Bronchial epithelial cell (primary cell): ENCODE results near the gene RPTOR. TPM values are rescaled to one million over a fixed set of nuclear protein-coding genes. Genes with fewer than 3 reads are reported as not detected.
A peak's percentile ranks its signal among the peaks of the same experiment; 100 is the strongest.

ENCODE experiments used
- DNase-seq: peaks from one replicate; pipeline ENCODE4 v3.0.0-alpha.2; 2010; ENCODE audit warnings: low read depth
- FAIRE-seq: peaks from 2 replicates; lab custom pipeline; 2011; peaks lifted over from hg19 to GRCh38; lab: Jason Lieb, UNC
- H3K27me3 ChIP-seq: 2 replicates; pipeline ENCODE4 v1.5.1; 2011; ENCODE audit warnings: low read length; ENCODE audit not compliant: control insufficient read depth, insufficient read depth
- H3K36me3 ChIP-seq: 2 replicates; pipeline ENCODE4 v1.5.1; 2011; ENCODE audit warnings: low read length; ENCODE audit not compliant: control insufficient read depth, insufficient read depth
- H3K4me3 ChIP-seq: 2 replicates; pipeline ENCODE4 v1.5.1; 2011; ENCODE audit warnings: mild to moderate bottlenecking, low read depth, low read length, control low read depth
- total RNA-seq: library from RNA; depleted of rRNA; stranded (reverse); fragments of >200 nt; gene quantifications from 2 replicates; pipeline ENCODE4 v1.2.1, GENCODE V29; 2014
- TF ChIP-seq, protein P1 (sequence below): IDR thresholded peaks from 2 replicates; pipeline ENCODE4 v1.5.1; 2011; ENCODE audit warnings: mild to moderate bottlenecking, moderate library complexity, low read length, control low read depth, inconsistent platforms; ENCODE audit not compliant: insufficient read depth, severe bottlenecking

The RPTOR gene
- total RNA-seq, 1 donor from 2014 or later, result 14.0 TPM

DNA sequence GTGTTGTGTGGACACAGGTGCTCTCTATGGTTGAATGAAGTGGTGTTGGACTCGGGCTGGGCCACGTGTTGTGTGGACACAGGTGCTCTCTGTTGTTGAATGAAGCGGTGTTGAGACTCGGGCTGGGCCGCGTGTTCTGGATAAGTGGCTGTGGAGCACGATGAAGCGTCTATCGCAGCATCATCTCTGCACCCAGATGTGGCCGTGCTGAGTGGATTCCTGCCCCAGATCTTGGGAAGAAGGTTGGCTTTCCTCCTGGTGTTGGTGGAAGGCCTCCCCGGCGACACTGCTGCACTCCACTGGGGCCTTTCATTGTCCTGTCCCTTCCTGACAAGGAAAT lies 69.1 kb downstream of the RPTOR start:
- DNase-seq (no peak), FAIRE-seq (no peak)
- Histone ChIP-seq H3K36me3 (peaks cover 2% of the 10 kb centered on the region), H3K4me3 (no peak overlapping the region), H3K27me3 (no peaks in the 10 kb centered on the region)
- TF ChIP-seq, protein P1, sequence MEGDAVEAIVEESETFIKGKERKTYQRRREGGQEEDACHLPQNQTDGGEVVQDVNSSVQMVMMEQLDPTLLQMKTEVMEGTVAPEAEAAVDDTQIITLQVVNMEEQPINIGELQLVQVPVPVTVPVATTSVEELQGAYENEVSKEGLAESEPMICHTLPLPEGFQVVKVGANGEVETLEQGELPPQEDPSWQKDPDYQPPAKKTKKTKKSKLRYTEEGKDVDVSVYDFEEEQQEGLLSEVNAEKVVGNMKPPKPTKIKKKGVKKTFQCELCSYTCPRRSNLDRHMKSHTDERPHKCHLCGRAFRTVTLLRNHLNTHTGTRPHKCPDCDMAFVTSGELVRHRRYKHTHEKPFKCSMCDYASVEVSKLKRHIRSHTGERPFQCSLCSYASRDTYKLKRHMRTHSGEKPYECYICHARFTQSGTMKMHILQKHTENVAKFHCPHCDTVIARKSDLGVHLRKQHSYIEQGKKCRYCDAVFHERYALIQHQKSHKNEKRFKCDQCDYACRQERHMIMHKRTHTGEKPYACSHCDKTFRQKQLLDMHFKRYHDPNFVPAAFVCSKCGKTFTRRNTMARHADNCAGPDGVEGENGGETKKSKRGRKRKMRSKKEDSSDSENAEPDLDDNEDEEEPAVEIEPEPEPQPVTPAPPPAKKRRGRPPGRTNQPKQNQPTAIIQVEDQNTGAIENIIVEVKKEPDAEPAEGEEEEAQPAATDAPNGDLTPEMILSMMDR, result no peak

DNA sequence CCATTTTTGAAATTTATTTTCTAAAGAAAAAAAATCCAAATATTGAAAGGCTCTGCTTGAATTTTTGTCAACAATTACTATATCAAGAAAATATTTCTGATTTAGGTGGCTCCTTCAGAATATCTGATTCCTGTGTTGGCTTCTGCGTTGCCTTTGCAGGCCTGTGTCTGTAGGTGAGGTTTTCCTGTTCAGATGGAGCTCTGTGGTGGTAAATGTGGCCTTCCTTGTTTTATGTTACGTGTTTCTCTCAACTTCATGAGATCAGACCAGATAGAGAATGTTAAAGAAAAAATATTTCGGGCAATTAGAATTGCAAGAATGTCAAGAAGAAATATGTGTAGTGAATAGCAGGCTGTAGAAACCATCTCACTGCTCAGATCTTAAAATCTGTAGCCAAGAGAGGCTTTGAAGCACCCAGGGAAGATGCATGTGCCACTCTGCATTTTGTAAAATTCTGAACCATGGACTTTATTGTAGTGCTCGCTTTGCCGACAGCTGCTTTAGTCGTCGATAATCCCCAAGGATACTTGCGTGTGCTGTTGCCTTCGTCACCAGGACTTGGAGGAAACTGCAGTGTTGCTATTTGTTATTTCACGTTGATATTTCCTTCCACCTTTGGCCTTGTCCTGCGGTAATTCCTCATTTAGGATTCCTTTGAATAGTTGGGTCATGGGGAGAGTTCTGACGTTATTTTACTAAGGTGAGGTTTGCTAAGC lies 69.9 kb downstream of the RPTOR start:
- Histone ChIP-seq H3K4me3 (no peak overlapping the region), H3K27me3 (no peaks in the 10 kb centered on the region), H3K36me3 (no peaks in the 10 kb centered on the region)
- TF ChIP-seq, protein P1, result no peak
- no peak for FAIRE-seq
- DNase-seq, result no peak

DNA sequence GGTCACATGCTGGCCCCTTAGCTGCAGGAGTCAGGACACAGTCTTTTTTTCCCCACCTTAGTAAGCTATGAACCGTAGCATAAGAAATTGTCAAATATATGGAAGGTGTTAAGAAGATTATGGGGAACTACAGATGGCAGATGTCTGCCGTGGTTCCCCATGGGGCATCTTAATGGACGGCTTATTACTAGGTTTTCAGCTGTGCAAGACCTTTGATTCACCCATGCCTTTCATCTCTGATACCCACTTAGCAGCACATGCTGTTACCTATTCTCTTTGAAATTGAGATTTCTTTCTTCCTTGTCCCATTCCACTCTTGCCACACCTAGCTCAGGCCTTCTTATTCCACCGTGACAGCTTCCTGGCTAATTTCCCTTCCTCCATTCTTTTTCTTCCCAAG lies 70.7 kb downstream of the RPTOR start:
- DNase-seq, result no peak
- no peak overlapping the region for H3K4me3 ChIP-seq
- no peaks in the 10 kb centered on the region for H3K27me3 ChIP-seq
- TF ChIP-seq, protein P1, result no peak
- no peak for FAIRE-seq
- H3K36me3 ChIP-seq, result no peaks in the 10 kb centered on the region

DNA sequence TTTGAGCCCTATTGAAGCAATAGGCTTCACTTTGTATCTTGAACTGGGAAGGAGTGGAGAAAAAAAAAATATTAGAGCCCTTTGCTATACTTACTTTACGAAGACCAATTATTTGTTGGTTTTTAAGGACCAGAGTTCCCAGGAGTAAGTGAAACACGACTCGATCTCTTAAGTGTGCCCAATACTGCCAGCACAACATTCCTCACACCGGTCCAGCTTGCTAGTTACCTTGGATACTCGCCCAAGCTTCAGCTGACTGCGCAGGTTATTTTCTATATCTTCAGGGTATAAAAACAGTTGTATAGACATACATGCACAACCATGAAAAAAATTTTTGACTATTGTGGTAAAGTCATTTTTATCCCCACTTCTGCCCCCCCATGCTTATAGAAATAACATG lies 72.1 kb downstream of the RPTOR start:
- no peak for FAIRE-seq
- TF ChIP-seq, protein P1, result no peak

DNA sequence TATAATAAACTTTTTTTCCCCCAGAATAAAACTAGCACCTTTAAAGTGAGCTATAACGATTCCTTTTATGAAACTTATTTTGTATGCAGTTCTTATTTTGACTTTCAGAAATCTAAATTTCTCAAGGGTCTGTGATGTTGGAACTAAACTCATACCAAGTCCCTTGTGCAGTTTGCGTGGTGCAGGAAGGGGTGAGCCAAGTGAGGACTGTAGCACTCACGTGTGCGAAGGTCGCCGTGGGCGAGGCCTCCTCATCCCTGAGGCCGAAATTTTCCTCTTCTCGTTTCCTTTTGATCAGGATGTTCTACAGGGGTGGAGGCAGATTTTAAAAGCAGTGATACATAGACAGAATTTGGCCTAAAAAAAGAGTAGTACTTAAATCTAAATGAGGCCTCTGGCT lies 73.7 kb downstream of the RPTOR start:
- DNase-seq (no peak), FAIRE-seq (no peak)
- H3K36me3 ChIP-seq, result no peaks in the 10 kb centered on the region
- TF ChIP-seq, protein P1, result no peak
- H3K27me3 ChIP-seq, result no peaks in the 10 kb centered on the region
- no peak overlapping the region for H3K4me3 ChIP-seq

More for the DNA sequence above, 72.1 kb downstream of the RPTOR start:
- no peak overlapping the region for H3K4me3 ChIP-seq
- peak; percentile 10 for DNase-seq
- H3K27me3 ChIP-seq, result no peaks in the 10 kb centered on the region
- no peaks in the 10 kb centered on the region for H3K36me3 ChIP-seq
